ENCODE measurements around the gene NR3C2. TPM values are rescaled to one million over a fixed set of nuclear protein-coding genes. Genes with fewer than 3 reads are reported as not detected.

The NR3C2 gene
- 2.7 and 3.4 TPM in 2 replicates for total RNA-seq
- long read RNA-seq, partial matches to known transcripts, result 0 of 3 reads
- long read RNA-seq, other reads (novel, unspliced or antisense), result 3 of 3 reads

DNA sequence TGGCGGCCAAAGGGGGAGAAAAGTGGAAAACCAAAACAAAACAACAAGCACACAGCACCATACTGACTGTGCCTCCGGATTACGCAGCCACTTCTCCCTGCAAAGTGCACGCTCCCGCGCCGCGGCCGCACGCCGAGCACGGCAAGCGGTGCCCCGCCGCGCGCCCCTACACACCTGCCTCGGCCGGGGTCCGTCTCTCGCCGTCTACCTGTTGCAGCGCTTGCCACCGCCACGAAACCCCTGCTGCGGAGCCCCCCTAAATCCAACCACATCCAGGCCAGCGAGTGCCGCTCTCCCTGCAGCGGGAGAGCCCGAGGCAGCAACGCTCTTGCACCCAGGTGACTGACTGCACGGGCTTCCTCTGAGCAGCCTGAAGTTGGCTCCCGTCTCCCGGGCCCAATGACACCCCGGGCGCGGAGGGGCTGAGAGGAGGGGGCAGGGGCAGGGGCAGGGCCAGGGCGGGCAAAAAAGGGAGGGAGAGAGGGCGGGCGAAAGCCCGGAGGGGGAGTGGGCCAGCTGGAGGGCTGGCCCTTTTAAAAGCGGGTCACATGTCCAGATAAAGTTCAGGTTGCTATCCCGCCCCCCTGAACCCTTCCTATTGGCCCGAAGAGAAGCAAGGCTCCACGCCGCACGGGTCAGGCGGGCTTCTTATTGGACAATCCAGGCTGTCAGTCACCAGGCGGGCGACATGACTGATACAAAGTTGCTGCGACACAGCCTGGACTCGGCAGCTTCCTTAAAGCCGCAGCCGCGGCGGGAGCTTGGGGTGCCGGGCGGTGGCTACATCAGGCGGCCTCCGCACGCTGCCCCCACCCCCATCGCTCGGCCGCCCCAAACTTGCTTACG is at the start of gene NR3C2:
Gene NR3C2 (minus strand): TSS at position 429 of the 846 bp plus-strand sequence.
- Mint-ChIP-seq H3K27me3 (peaks cover 49% of the 10 kb centered on the region), H3K36me3 (ENCODE audit: insufficient read depth) (no peaks in the 10 kb centered on the region), H3K9me3 (ENCODE audit: low read depth) (no peaks in the 10 kb centered on the region), H3K4me3 (ENCODE audit: low read depth) (peak within 1 kb of the TSS; percentile 95), H3K4me1 (ENCODE audit: low read depth) (peaks cover 19% of the 10 kb centered on the region), H3K27ac (peak within 1 kb of the TSS; percentile 93)
- peak; percentile 98 for DNase-seq (ENCODE audit: low spot score, unreplicated experiment)
- TF ChIP-seq, protein P1, sequence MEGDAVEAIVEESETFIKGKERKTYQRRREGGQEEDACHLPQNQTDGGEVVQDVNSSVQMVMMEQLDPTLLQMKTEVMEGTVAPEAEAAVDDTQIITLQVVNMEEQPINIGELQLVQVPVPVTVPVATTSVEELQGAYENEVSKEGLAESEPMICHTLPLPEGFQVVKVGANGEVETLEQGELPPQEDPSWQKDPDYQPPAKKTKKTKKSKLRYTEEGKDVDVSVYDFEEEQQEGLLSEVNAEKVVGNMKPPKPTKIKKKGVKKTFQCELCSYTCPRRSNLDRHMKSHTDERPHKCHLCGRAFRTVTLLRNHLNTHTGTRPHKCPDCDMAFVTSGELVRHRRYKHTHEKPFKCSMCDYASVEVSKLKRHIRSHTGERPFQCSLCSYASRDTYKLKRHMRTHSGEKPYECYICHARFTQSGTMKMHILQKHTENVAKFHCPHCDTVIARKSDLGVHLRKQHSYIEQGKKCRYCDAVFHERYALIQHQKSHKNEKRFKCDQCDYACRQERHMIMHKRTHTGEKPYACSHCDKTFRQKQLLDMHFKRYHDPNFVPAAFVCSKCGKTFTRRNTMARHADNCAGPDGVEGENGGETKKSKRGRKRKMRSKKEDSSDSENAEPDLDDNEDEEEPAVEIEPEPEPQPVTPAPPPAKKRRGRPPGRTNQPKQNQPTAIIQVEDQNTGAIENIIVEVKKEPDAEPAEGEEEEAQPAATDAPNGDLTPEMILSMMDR (IDR thresholded peaks at IDR 0.05; ENCODE audit: unreplicated experiment), result no peak

DNA sequence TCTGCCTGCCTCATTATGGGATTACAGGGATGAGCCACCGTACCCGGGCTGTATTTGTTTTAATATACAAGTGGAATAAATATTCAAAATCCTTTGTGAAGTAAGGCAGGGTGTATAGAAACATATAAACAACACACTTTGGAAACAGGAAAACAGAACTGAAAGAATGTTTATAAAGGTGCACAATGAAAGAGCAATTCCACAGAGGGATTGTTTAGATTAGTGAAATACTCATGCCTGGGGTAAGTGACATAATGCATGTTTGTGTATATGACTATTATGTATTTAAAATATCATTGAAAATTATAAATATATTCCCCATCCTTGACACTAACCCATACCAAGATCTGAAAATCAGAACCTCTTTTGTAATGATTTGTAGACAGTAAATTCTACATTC is 45.0 kb upstream of the NR3C2 start:
- DNase-seq (ENCODE audit: low spot score, unreplicated experiment), result no peak
- TF ChIP-seq, protein P1 (IDR thresholded peaks at IDR 0.05; ENCODE audit: unreplicated experiment), result no peak
- no peaks in the 10 kb centered on the region for H3K36me3 Mint-ChIP-seq (ENCODE audit: insufficient read depth)
- H3K4me1 Mint-ChIP-seq (ENCODE audit: low read depth), result no peaks in the 10 kb centered on the region
- no peak overlapping the region for H3K4me3 Mint-ChIP-seq (ENCODE audit: low read depth)
- H3K9me3 Mint-ChIP-seq (ENCODE audit: low read depth), result peaks cover 6% of the 10 kb centered on the region
- H3K27me3 Mint-ChIP-seq, result no peaks in the 10 kb centered on the region
- H3K27ac Mint-ChIP-seq, result no peak overlapping the region

DNA sequence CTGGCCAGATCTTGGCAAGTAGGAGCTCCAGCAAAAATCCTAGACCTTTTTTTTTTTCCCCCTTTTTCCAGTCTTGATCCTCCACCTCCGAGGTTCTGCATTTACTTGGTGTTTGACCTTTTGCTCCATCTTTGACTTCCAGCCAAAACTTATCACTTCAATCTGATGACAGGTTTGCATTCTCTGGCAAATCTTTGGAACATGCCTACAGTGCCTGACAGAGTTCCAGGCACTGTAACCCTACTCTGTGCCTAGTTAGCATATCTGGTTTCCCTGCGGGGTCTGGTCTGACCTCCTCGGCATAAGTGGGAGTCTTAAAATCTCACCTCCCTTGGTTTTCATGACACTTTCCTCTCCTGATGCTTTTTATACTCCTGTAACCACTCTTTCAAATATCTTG is 39.4 kb upstream of the NR3C2 start:
- Mint-ChIP-seq H3K4me3 (ENCODE audit: low read depth) (no peak overlapping the region), H3K9me3 (ENCODE audit: low read depth) (peaks cover 6% of the 10 kb centered on the region), H3K4me1 (ENCODE audit: low read depth) (no peaks in the 10 kb centered on the region), H3K27ac (no peak overlapping the region), H3K36me3 (ENCODE audit: insufficient read depth) (no peaks in the 10 kb centered on the region), H3K27me3 (no peaks in the 10 kb centered on the region)
- TF ChIP-seq, protein P1 (IDR thresholded peaks at IDR 0.05; ENCODE audit: unreplicated experiment), result no peak
- no peak for DNase-seq (ENCODE audit: low spot score, unreplicated experiment)

DNA sequence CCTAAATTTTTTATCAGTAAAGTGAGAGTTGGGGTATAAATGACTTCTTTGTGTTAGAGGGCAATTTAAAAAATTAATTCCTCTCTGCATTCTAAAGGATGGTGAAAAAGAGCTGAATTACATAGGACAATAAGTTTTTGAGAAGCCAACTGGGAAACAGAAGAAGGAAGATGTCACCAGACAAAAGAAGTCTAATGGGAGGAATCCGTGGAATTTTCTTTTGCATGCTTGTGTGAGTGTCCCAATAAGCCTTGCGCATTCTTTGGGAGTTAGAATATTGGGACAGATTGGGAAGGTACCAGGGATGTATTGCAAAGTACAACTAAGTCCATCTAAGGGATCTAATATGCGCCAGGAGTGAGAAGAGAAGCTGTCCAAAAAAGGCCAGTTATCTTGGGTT is 35.1 kb upstream of the NR3C2 start:
- TF ChIP-seq, protein P1 (IDR thresholded peaks at IDR 0.05; ENCODE audit: unreplicated experiment), result no peak
- no peaks in the 10 kb centered on the region for H3K27me3 Mint-ChIP-seq
- no peaks in the 10 kb centered on the region for H3K4me1 Mint-ChIP-seq (ENCODE audit: low read depth)
- no peak for DNase-seq (ENCODE audit: low spot score, unreplicated experiment)
- H3K27ac Mint-ChIP-seq, result no peak overlapping the region
- no peaks in the 10 kb centered on the region for H3K9me3 Mint-ChIP-seq (ENCODE audit: low read depth)
- no peaks in the 10 kb centered on the region for H3K36me3 Mint-ChIP-seq (ENCODE audit: insufficient read depth)
- H3K4me3 Mint-ChIP-seq (ENCODE audit: low read depth), result no peak overlapping the region

DNA sequence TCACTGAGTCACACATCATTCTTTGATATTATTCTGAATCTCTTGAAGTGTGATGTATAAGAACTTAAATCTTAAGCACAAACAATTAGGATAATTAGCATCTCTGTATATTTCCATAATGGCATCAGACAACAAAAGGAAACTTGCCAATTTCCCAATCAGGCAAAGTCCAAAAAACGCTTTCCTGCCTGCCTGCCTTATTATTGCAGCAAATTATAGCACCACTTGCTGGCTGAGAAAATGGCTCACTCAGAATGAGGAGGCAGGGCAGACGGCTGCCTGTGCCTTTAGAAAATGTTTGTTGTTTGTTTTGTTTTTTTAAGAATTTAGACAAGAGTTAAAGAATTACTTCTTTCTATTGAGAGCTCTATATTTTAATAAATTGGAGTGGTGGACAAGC is 27.7 kb upstream of the NR3C2 start:
- no peak for DNase-seq (ENCODE audit: low spot score, unreplicated experiment)
- H3K4me3 Mint-ChIP-seq (ENCODE audit: low read depth), result no peak overlapping the region
- no peaks in the 10 kb centered on the region for H3K36me3 Mint-ChIP-seq (ENCODE audit: insufficient read depth)
- H3K4me1 Mint-ChIP-seq (ENCODE audit: low read depth), result no peaks in the 10 kb centered on the region
- no peak overlapping the region for H3K27ac Mint-ChIP-seq
- no peaks in the 10 kb centered on the region for H3K9me3 Mint-ChIP-seq (ENCODE audit: low read depth)
- TF ChIP-seq, protein P1 (IDR thresholded peaks at IDR 0.05; ENCODE audit: unreplicated experiment), result no peak
- peaks cover 6% of the 10 kb centered on the region for H3K27me3 Mint-ChIP-seq
